GM23248 (cell line): ENCODE data around the gene MAP3K10.
"Not testable (repeated sequence)": the region's sequence is repeated elsewhere in the genome, so short reads cannot be mapped to it uniquely, and the experiment has no call there.

Experiments
- EZH2 ChIP-seq: fragments of 200-600 bp; sonication (generic); IDR thresholded peaks from 2 replicates; pipeline ENCODE4 v1.6.1; 2018; ENCODE audit warnings: antibody characterized with exemption, mild to moderate bottlenecking; ENCODE audit not compliant: insufficient read depth, poor library complexity, severe bottlenecking
- EZH2phosphoT487 ChIP-seq: fragments of 200-600 bp; sonication (generic); IDR thresholded peaks from 2 replicates; pipeline ENCODE4 v1.6.1; 2018; ENCODE audit warnings: antibody characterized with exemption, moderate library complexity, mild to moderate bottlenecking, low read depth; ENCODE audit not compliant: insufficient read depth

- TF ChIP-seq EZH2, EZH2phosphoT487: not testable (repeated sequence)
Observed at GRCh38 chr19:40219029-40219428, 27.8 kb downstream of the MAP3K10 start.
